DND-41 (cell line): Measurements from ENCODE around the gene ORC4.

Experiments used
- ATAC-seq: fragments of 200-7000 bp; cut with Tn5 transposase; 3 replicates; pipeline ENCODE4 v1.9.1; 2021; ENCODE audit warnings: low read depth; ENCODE audit not compliant: insufficient read depth
- DNase-seq: peaks from one replicate; pipeline ENCODE4 v3.0.0-alpha.2; 2020
- H2AFZ ChIP-seq: 2 replicates; pipeline ENCODE4 v1.6.0; 2012; ENCODE audit warnings: low read depth, low read length
- H3K27ac ChIP-seq: 2 replicates; pipeline ENCODE4 v1.5.1; 2012; ENCODE audit warnings: low read length, inconsistent platforms
- H3K27me3 ChIP-seq: fragments of 200-600 bp; sonication (generic); 2 replicates; pipeline ENCODE4 v1.6.0; 2012; ENCODE audit warnings: low read length, mild to moderate bottlenecking, inconsistent platforms; ENCODE audit not compliant: insufficient read depth, poor library complexity
- H3K36me3 ChIP-seq: 2 replicates; pipeline ENCODE4 v1.5.1; 2012; ENCODE audit warnings: low read length, inconsistent platforms; ENCODE audit not compliant: insufficient read depth
- H3K4me1 ChIP-seq: 2 replicates; pipeline ENCODE4 v1.5.1; 2012; ENCODE audit warnings: mild to moderate bottlenecking, low read length; ENCODE audit not compliant: insufficient read depth
- H3K4me2 ChIP-seq: 2 replicates; pipeline ENCODE4 v1.6.0; 2012; ENCODE audit warnings: mild to moderate bottlenecking, moderate library complexity, low read length, inconsistent platforms; ENCODE audit not compliant: insufficient read depth
- H3K4me3 ChIP-seq, 2 experiments: fragments of 200-600 bp in 1 of 2; shearing (Covaris generic) in 1 of 2; 2 replicates each; pipeline ENCODE4 v1.5.1; 2012 to 2016; ENCODE audit warnings: inconsistent platforms in 2 of 2, low read length in 2 of 2, mild to moderate bottlenecking in 2 of 2, low read depth in 1 of 2, moderate library complexity in 1 of 2
- H3K79me2 ChIP-seq: 2 replicates; pipeline ENCODE4 v1.6.0; 2012; ENCODE audit warnings: low read length, inconsistent platforms; ENCODE audit not compliant: insufficient read depth
- H3K9ac ChIP-seq: 2 replicates; pipeline ENCODE4 v1.6.0; 2012; ENCODE audit warnings: low read depth, mild to moderate bottlenecking, inconsistent platforms, low read length, moderate library complexity
- H3K9me3 ChIP-seq: 2 replicates; pipeline ENCODE4 v1.5.1; 2012; ENCODE audit warnings: low read length, moderate library complexity, mild to moderate bottlenecking, inconsistent platforms; ENCODE audit not compliant: insufficient read depth, severe bottlenecking
- H4K20me1 ChIP-seq: 2 replicates; pipeline ENCODE4 v1.6.0; 2012; ENCODE audit warnings: low read length; ENCODE audit not compliant: insufficient read depth
- CTCF ChIP-seq: IDR thresholded peaks from 2 replicates; pipeline ENCODE4 v1.5.1; 2012; ENCODE audit warnings: borderline replicate concordance, low read length, moderate library complexity, mild to moderate bottlenecking; ENCODE audit not compliant: poor library complexity, severe bottlenecking; ENCODE audit errors: extremely low read depth
- EZH2 ChIP-seq: IDR thresholded peaks from 3 replicates; pipeline ENCODE4 v1.6.1; 2012; ENCODE audit warnings: borderline replicate concordance, low read depth, mild to moderate bottlenecking, moderate library complexity, low read length, inconsistent platforms; ENCODE audit not compliant: severe bottlenecking

ORC4 gene

GRCh38 chr2:147934881-147935620, 85.5 kb downstream of the ORC4 start:
- no peaks in the 10 kb centered on the region for H4K20me1 ChIP-seq
- DNase-seq = no peak
- peaks cover 34% of the 10 kb centered on the region; the same call in 1 of the 2 replicates for H3K36me3 ChIP-seq

GRCh38 chr2:147933931-147934330, 86.6 kb downstream of the ORC4 start:
- TF ChIP-seq EZH2 (no peak), CTCF (no peak)
- Histone ChIP-seq H2AFZ (no peak overlapping the region), H3K9ac (no peak overlapping the region), H3K9me3 (no peaks in the 10 kb centered on the region), H3K27me3 (no peaks in the 10 kb centered on the region), H3K4me3 (no peak overlapping the region), H3K4me2 (no peak overlapping the region), H3K79me2 (no peaks in the 10 kb centered on the region), H3K27ac (no peak overlapping the region), H3K4me1 (no peaks in the 10 kb centered on the region), H4K20me1 (no peaks in the 10 kb centered on the region), H3K36me3 (peaks cover 34% of the 10 kb centered on the region; the same call in 1 of the 2 replicates)
- DNase-seq (no peak), ATAC-seq (no peak)

More at GRCh38 chr2:147934881-147935620, 85.5 kb downstream of the ORC4 start:
- Histone ChIP-seq H3K4me1 (no peaks in the 10 kb centered on the region), H3K9me3 (no peaks in the 10 kb centered on the region), H3K4me3 (no peak overlapping the region), H3K79me2 (no peaks in the 10 kb centered on the region), H2AFZ (no peak overlapping the region), H3K9ac (no peak overlapping the region), H3K27ac (no peak overlapping the region), H3K27me3 (no peaks in the 10 kb centered on the region), H3K4me2 (no peak overlapping the region)
- TF ChIP-seq EZH2 (no peak), CTCF (no peak)
- ATAC-seq = no peak

GRCh38 chr2:147927053-147927588, 93.4 kb downstream of the ORC4 start:
- Histone ChIP-seq H3K79me2 (no peaks in the 10 kb centered on the region), H3K9ac (no peak overlapping the region), H3K9me3 (no peaks in the 10 kb centered on the region), H2AFZ (no peak overlapping the region), H3K4me1 (no peaks in the 10 kb centered on the region), H3K36me3 (no peaks in the 10 kb centered on the region), H3K27me3 (no peaks in the 10 kb centered on the region), H3K4me2 (no peak overlapping the region), H3K4me3 (no peak overlapping the region), H4K20me1 (no peaks in the 10 kb centered on the region), H3K27ac (no peak overlapping the region)
- no peak for DNase-seq
- ATAC-seq = no peak
- TF ChIP-seq EZH2 = no peak
- TF ChIP-seq CTCF = no peak
